ENCODE measurements around the gene PRKCZ. TPM values are rescaled to one million over a fixed set of nuclear protein-coding genes. Genes with fewer than 3 reads are reported as not detected.
A peak's percentile ranks its signal among the peaks of the same experiment; 100 is the strongest.

The PRKCZ gene
- total RNA-seq, 1 donor from 2014 or later: 32.6 TPM

GRCh38 chr1:2192031-2192995, 142.1 kb downstream of the PRKCZ start:
- Histone ChIP-seq H3K79me2 (ENCODE audit: insufficient read depth, low read length) (peaks cover 42% of the 10 kb centered on the region), H4K20me1 (ENCODE audit: insufficient read depth, low read length) (peaks cover 15% of the 10 kb centered on the region), H3K36me3 (ENCODE audit: insufficient read depth, low read length) (no peaks in the 10 kb centered on the region), H3K9me3 (ENCODE audit: insufficient read depth, low read depth, low read length) (no peaks in the 10 kb centered on the region), H3K4me2 (ENCODE audit: low read length) (peak overlapping the region; percentile 88), H3K9ac (ENCODE audit: low read length) (peak overlapping the region; percentile 19), H2AFZ (ENCODE audit: low read depth, low read length) (no peak overlapping the region), H3K27ac (ENCODE audit: low read depth, low read length) (no peak overlapping the region), H3K4me3 (ENCODE audit: insufficient read depth, low read depth, low read length) (no peak overlapping the region), H3K27me3 (ENCODE audit: insufficient read depth, low read length) (no peaks in the 10 kb centered on the region), H3K4me1 (ENCODE audit: insufficient read depth, low read length) (peaks cover 29% of the 10 kb centered on the region)
- peak; percentile 85 for DNase-seq (ENCODE audit: low read depth)
- no peak for FAIRE-seq
- Mint-ChIP-seq H3K4me1 (ENCODE audit: low read depth, unreplicated experiment) (peaks cover 3% of the 10 kb centered on the region), H3K27me3 (ENCODE audit: low read depth, unreplicated experiment) (no peaks in the 10 kb centered on the region), H3K36me3 (ENCODE audit: low read depth, unreplicated experiment) (peaks cover 2% of the 10 kb centered on the region), H3K9me3 (ENCODE audit: unreplicated experiment) (no peaks in the 10 kb centered on the region), H3K4me3 (ENCODE audit: unreplicated experiment) (peak overlapping the region; percentile 74), H3K27ac (ENCODE audit: unreplicated experiment) (no peak overlapping the region)
- no peak for TF ChIP-seq CTCF (IDR thresholded peaks at IDR 0.05; ENCODE audit: insufficient read depth, low read depth, low read length)
- no peak for TF ChIP-seq EZH2 (IDR thresholded peaks at IDR 0.05; ENCODE audit: insufficient read depth, low read length)

- FAIRE-seq (no peak), DNase-seq (ENCODE audit: low read depth) (no peak)
- Histone ChIP-seq H3K36me3 (ENCODE audit: insufficient read depth, low read length) (no peaks in the 10 kb centered on the region), H3K27ac (ENCODE audit: low read depth, low read length) (peak overlapping the region; percentile 12), H3K4me1 (ENCODE audit: insufficient read depth, low read length) (peaks cover 30% of the 10 kb centered on the region), H3K4me2 (ENCODE audit: low read length) (peak overlapping the region; percentile 88), H3K79me2 (ENCODE audit: insufficient read depth, low read length) (peaks cover 42% of the 10 kb centered on the region), H3K27me3 (ENCODE audit: insufficient read depth, low read length) (no peaks in the 10 kb centered on the region), H2AFZ (ENCODE audit: low read depth, low read length) (no peak overlapping the region), H4K20me1 (ENCODE audit: insufficient read depth, low read length) (peaks cover 15% of the 10 kb centered on the region), H3K9me3 (ENCODE audit: insufficient read depth, low read depth, low read length) (no peaks in the 10 kb centered on the region), H3K4me3 (ENCODE audit: insufficient read depth, low read depth, low read length) (peak overlapping the region; percentile 52), H3K9ac (ENCODE audit: low read length) (peak overlapping the region; percentile 66)
- Mint-ChIP-seq H3K4me3 (ENCODE audit: unreplicated experiment) (peak overlapping the region; percentile 78), H3K36me3 (ENCODE audit: low read depth, unreplicated experiment) (peaks cover 2% of the 10 kb centered on the region), H3K27ac (ENCODE audit: unreplicated experiment) (no peak overlapping the region), H3K9me3 (ENCODE audit: unreplicated experiment) (no peaks in the 10 kb centered on the region), H3K4me1 (ENCODE audit: low read depth, unreplicated experiment) (peaks cover 3% of the 10 kb centered on the region), H3K27me3 (ENCODE audit: low read depth, unreplicated experiment) (no peaks in the 10 kb centered on the region)
- TF ChIP-seq EZH2 (IDR thresholded peaks at IDR 0.05; ENCODE audit: insufficient read depth, low read length) (no peak), CTCF (IDR thresholded peaks at IDR 0.05; ENCODE audit: insufficient read depth, low read depth, low read length) (no peak)
Measured at GRCh38 chr1:2193514-2194281, 143.5 kb downstream of the PRKCZ start.

Measured in astrocyte (in vitro differentiated cells and primary cell).